Activated CD8-positive, alpha-beta memory T cell treated with anti-CD3 and anti-CD28 coated beads, Interleukin-2, amount 50 U/mL, for 4 hours (primary cell): Measurements from ENCODE around the gene ARHGAP35.
"Not testable (repeated sequence)": the region's sequence is repeated elsewhere in the genome, so short reads cannot be mapped to it uniquely, and the experiment has no call there.

Experiments
- DNase-seq: peaks from one replicate; pipeline ENCODE4 v3.0.0-alpha.2; 2020

The ARHGAP35 gene

DNA sequence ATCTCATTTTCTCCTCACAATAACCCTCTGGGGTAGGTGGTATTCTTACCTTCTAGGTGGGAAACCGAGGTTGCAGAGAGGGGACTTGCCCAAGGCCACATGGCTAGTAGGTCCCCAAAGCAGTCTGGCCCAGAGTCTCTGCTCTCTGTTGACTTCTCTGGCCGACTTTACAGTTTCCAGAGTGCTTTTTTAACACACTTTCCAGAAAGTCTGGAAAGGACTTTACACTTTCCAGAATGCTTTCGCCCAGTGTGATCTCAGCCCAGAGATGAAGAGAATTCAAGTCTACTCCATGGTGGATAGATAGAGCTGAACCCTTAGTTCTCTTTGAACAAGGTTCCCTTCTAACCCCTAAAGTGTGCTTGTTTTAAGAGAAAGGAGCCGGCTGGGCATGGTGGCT lies 12.2 kb downstream of the ARHGAP35 start:
- DNase-seq, result no peak

DNA sequence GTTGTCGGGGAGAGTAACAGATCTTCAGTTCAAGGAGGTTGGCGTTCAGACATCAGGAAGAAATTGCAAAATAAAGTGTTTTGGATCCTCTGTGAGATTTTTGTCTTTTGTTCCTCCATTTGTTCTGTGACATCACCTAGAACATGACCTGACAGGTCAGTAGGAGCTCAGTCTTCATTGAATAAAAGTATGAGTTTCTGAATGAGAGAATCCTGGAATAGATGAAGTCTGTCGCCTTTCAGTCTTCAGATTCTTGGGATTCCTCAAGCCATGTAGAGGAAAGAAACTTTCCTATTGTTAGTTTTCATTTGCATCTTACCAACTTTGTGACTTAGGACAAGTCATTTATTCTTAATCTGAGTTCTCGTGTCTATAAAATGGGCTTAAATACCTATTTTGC lies 14.4 kb downstream of the ARHGAP35 start:
- no peak for DNase-seq

- no peak for DNase-seq
Observed at GRCh38 chr19:46875657-46876056, 14.9 kb downstream of the ARHGAP35 start.

DNA sequence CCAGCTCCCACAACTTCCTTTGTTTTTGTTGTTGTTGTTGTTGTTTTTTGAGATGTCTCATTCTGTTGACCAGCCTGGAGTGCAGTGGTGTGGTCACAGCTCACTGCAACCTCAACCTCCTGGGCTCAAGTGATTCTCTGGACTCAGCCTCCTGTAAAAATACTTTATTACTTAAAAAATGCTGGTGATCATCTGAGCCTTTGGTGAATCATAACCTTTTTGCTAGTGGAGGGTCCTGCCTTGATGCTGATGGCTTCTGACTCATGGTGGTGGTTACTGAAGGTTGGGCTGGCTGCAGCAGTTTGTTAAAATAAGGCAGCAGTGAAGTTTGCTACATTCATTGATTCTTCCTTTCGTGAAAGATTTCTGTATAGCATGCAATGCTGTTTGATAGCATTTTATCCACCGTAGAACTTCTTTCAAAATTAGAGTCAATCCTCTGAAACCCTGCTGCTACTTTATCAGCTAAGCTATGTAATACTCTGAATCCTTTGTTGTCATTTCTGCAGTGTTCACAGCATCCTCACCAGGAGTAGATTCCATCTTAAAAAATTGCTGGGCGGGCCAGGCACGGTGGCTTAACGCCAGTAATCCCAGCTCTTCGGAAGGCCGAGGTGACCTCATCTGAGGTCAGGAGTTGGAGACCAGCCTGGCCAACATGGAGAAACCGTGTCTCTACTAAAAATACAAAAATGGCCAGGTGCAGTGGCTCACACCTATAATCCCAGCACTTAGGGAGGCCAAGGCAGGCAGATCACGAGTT lies 18.0 kb downstream of the ARHGAP35 start:
- DNase-seq, result no peak

DNA sequence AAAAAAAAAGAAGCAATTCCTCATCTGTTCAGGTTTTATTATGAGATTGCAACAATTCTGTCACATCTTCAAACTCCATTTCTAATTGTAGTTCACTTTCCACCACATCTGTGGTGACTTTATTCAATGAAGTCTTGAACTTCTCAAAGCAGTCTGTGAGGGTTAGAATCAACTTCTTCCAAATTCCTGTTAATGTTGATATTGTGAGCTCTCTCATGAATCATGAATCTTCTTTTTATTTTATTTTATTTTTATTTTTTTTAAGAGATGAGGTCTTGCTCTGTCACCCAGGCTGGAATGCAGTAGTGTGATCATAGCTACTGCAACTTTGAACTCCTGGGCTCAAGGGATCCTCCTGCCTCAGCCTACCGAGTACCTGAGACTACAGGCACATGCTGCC lies 19.6 kb downstream of the ARHGAP35 start:
- no peak for DNase-seq

- no peak for DNase-seq
Observed at GRCh38 chr19:46881092-46881491, 20.3 kb downstream of the ARHGAP35 start.

GRCh38 chr19:46882034-46882433 lies 21.2 kb downstream of the ARHGAP35 start:
- no peak for DNase-seq

- DNase-seq, result not testable (repeated sequence)
Observed at GRCh38 chr19:46882751-46883150, 22.0 kb downstream of the ARHGAP35 start.

GRCh38 chr19:46885411-46885810 lies 24.6 kb downstream of the ARHGAP35 start:
- no peak for DNase-seq

- DNase-seq, result no peak
Observed at GRCh38 chr19:46886546-46887239, 25.9 kb downstream of the ARHGAP35 start.

- no peak for DNase-seq
Observed at GRCh38 chr19:46887240-46887782, 26.5 kb downstream of the ARHGAP35 start.

- no peak for DNase-seq
Observed at GRCh38 chr19:46890423-46891170, 29.8 kb downstream of the ARHGAP35 start.

DNA sequence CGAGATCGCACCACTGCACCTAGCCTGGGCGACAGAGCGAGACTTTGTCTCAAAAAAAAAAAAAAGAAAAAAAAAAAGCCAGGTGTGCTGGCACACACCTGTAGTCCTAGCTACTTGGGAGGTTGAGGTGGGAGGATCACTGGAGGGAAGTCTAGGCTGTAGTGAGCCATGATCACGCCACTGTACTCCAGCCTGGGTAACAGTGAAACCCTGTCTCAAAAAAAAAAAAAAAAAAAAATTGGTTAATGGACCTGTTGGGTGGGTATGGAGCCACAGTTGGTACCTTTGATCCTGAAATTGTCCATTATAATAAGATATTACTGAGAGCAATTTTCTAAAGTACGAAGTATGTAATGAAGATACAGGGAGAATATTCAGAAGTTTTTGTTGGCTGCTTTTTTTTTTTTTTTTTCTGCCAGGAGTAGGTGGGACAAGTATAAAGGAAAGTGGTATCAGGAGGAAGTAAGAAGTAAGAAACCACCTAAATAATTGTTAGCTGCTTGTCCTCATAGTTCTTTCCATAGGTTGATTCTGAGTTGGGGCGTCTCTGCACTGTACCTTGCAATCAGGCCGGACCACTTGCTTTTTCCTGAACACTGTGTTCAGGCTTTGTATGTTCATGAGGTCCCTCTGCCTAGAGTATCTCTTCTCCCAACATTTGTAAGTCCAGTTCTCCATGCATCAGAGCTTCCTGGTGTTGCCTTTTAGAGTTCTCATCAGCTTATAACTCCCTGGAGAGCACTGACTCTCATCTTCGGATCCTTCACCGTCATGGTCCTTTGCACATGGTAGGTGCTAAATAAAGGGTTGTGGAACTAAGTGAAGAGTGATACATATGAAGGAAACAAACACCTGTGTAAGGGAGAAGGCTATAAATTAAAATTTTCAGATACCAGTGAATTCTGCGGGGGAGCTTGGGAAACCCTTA lies 31.7 kb downstream of the ARHGAP35 start:
- DNase-seq, result no peak

DNA sequence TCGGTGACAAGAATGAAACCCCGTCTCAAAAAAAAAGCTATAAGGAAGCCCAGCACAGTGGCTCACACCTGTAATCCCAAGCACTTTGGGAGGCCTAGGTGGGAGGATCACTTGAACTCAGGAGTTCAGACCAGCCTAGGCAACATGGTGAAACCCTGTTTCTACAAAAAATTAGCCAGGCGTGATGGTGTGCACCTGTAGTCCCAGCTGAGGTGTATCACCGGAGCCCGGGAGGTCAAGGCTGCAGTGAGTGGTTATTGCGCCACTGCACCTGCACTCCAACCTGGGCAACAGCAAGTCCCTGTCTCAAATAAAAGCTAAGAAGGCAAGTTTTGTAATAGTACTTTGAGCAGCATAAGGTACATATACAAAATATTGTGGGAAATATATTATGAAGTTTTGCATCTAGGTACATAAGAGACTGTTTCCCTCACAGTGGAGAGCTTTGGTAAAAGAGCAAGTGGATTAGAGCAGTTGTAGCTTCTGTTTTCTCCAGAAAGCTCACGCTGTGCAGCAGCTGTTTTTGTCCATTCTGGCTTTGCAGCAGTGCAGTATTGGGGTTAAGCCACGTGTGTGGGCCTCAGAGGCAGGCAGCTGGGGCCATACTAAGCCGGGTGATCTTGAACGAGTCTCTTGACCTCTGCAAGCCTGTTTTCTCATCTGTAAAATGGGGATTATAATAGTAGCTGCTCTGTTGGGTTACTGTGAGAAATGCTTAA lies 35.4 kb downstream of the ARHGAP35 start:
- no peak for DNase-seq

DNA sequence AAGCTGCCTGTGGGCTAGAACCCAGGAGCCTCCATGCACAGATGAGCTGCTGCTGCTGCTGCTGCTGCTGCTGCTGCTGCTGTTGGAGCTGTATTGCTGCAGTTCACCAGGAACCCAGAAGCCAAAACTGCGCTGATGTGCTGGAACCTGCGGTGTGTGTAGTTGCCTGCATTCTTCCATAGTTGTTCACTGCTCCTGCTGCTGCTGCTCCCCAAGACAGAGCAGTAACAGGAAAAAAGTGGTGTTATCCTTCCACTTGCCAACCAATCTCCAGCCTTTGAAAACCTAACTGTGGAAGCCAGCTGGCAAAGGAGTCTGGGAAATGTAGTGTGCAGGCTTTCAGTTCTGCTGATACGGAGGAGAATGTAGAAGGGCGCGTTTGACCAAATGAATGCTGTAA lies 37.9 kb downstream of the ARHGAP35 start:
- no peak for DNase-seq

DNA sequence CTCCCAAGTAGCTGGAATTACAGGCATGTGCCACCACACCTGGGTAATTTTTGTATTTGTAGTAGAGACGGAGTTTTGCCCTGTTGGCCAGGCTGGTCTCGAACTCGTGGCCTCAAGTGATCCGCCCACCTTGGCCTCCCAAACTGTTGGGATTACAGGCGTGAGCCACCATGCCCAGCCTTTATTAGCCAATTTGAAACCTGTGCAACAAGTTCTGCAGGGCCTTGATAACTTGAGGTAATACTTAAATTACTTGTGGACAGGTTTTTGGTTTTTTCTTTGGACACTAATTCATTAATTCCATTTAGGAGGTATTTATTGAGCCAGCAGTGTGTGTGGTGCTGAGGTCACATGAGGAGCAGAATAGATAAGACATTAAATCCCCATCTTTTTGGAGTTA lies 39.5 kb downstream of the ARHGAP35 start:
- DNase-seq, result no peak

GRCh38 chr19:46901701-46902401 lies 41.1 kb downstream of the ARHGAP35 start:
- no peak for DNase-seq

DNA sequence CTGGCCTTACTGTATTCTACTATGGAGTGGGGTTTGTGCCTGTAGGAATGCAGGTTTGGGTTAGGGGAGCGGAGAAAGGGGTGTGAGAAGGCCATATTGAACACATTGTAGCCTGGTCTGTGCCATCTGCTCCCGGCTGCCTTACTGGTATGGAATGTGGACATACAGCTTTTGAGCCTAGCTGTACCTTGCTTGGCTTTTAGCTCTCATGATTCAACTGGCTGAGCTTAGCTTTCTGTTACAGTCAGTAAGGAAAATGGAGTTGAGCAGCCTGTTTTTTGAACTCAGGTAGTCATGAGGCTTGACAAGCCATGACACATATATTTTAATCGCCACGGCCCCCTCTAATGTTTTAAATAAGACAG lies 41.6 kb downstream of the ARHGAP35 start:
- DNase-seq, result no peak

- DNase-seq, result no peak
Observed at GRCh38 chr19:46903458-46903857, 42.7 kb downstream of the ARHGAP35 start.

DNA sequence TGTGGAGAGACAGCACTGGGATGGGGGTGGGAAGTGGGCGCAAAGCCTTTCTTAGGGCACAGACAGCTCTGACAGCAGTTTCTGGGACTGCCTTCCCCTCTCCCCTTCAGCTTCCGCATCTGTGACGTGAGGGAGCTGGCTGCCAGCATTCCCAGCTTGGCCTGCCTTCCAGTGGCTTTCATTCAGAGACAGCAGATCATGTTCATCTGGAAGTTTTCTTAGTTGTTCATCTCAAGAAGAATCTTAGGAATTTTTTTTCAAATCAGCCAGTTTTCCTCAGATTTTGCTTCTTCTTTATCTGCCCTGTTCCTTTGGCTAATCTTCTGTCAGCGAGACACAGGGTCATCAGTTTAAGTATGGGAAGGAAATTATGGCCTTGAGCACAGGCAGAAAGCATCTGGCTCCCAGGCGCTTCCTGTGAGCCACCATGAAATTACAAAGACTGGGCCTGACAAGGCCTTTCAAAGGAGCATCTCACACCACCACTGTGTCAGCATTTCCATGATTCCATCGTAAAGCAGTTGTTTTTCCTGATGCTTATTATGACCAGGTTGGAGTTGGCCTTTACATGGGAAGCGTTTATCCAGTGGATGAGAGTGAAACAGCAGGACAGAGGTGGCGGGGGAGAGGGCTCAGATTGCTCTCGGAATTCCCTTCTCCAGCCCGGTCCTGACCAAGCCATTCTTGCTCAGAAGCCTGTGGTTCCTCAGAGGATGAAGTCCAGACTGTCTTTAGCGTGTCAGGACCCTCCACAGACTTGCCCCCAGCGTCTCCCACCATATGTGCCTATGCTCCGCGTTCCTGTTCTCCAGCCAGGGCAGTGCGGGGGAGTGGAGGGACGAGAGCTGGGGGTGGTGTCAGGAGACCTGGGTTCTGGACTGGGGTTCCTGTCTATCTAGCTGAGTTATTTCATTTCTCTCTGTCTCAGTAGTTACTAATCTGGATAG lies 43.6 kb downstream of the ARHGAP35 start:
- DNase-seq, result no peak
